NCI-H1694 (cell line): ENCODE measurements around the gene UPF1.
A peak's percentile ranks its signal among the peaks of the same experiment; 100 is the strongest.

Source experiments
- DNase-seq: peaks from one replicate; lab custom pipeline; 2025; lab: John Stamatoyannopoulos, UW

UPF1 gene

DNA sequence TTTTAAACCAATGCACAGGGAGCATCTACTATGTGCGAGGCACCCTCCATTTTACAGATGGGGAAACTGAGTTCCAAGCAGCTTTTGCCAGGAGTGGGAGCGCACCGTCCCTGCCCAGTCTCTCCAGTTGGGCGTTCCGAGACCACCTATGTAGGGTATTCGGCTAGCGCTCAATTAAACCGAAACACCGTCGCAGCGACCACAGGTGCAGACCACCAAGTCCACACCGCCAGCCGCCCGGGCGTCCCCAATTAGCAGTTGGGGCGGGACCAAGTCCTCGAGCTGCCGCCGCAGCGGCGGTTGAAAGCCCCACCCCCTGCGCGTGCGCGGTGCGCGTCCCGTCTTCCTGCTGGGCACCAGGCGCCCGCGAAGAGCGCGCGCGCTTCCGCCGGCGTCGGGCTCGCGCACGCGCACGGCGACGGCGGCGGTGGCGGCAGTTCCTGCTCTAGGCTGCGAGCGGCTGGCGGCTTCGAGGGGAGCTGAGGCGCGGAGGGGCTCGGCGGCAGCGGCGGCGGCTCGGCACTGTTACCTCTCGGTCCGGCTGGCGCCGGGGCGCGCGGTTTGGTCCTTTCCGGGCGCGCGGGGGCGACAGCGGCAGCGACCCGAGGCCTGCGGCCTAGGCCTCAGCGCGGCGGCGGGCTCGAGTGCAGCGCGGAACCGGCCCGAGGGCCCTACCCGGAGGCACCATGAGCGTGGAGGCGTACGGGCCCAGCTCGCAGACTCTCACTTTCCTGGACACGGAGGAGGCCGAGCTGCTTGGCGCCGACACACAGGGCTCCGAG, at the start of gene UPF1:
UPF1 (plus strand) TSS at position 436 of the 782 bp plus-strand sequence; CDS start at position 687, 251 bp downstream.
- DNase-seq = peak; percentile 79

GRCh38 chr19:18782559-18783225, 49.1 kb upstream of the UPF1 start:
- no peak for DNase-seq

DNA sequence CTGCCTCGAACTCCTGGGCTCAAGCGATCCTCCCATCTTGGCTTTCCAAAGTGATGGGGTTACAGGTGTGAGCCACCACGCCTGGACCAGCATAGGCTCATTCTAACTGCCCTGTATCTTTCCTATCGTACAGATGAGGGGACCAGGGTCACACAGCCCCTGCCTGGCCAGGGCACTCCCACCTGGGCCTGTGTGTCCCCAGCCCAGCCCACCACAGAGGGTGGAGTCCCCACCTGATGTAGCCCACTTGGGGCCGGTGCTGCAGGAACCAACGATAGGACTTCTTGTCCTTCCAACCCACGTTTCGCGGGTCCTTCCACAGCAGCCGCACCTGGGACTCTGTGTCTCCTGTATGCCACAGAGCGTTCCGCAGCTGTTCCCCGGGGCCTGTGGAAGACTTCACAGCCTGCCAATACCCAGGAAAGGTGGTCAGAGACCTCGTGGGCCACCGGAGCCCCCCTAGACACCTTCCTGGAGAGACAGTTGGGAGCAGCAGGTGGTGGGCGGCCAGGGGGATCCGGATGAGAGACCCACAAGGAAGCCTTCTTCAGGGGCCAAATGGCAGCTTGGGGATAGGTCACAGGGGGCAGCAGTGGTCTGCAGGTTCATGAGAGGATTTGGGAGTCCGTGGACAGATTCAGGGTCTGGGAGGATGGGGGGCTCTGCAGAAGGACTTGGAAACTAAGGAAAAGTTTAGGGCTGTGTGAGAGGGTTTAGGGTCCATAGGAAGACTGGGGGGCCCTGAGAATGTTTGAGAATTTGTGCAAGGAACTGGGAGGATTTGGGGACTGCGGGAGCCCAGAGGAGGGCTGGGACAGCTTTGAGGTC, 47.6 kb upstream of the UPF1 start:
- DNase-seq = no peak

GRCh38 chr19:18784786-18785120, 47.0 kb upstream of the UPF1 start:
- no peak for DNase-seq

- peak; percentile 51 for DNase-seq
These were observed 46.3 kb upstream of the UPF1 start for GRCh38 chr19:18785179-18786124.

DNA sequence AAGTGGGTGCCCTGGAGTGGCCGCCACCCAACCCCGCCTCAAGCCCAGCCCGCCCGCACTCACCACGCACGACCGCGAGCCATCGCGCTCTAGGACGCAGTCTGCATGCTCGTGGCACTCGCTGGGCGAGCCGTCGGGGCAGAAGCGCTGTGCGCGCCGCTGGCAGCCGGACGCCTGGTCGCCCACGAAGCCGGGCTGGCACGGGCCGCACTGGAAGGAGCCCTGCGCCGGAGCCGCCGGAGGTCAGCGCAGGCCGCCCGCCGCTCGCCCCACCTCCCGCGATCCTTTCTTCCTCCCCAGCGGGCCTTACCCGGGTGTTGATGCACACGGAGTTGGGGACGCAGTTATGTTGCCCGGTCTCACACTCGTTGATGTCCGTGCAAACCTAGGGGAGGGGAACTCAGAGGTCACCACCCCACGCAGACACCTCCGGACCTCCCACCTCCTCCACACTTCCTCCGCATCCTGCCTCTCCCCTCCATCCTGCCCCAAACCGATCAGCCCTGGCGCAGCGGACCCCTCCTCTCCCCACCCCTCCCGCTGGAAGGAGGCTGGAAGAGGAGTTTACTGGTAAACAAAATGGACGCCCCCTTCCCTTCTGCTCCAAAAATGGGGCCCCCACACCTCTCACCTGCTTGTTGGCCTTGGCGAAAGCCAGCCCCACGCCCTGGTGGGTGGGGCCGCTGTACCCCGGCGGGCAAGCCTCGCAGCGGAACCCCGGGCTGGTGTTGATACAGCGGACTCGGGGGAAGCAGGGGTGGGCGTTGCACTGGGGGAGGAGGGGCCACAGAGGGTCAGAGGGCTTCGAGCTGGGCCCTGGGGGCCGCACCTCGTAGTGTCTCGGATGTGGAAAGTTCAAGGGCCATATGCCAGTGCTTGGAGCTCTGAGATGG, 43.0 kb upstream of the UPF1 start:
- DNase-seq = no peak

DNA sequence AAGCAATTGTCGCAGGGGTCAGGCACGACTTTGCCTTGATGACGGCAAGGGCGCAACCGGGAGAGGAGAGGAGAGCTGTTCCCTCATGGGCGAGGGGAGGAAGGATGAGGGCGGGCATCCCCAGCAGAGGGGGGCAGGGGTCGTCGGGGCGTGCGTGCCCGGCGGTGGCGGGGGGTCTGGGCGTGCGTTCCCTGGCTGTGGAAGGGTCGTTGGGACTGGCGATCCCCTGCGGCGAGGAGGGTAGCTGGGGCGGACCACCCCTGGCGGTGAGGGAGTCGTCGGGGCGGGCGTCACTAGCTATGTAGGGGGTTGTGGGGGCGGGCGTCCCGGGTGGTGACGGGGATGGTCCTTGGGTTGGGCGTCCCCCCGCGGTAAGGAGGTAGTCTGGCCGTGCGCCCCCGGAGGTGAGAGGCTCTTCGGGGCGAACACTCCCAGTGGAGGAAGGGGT, 42.3 kb upstream of the UPF1 start:
- DNase-seq = no peak

- no peak for DNase-seq
These were observed 41.7 kb upstream of the UPF1 start for GRCh38 chr19:18789883-18790565.

DNA sequence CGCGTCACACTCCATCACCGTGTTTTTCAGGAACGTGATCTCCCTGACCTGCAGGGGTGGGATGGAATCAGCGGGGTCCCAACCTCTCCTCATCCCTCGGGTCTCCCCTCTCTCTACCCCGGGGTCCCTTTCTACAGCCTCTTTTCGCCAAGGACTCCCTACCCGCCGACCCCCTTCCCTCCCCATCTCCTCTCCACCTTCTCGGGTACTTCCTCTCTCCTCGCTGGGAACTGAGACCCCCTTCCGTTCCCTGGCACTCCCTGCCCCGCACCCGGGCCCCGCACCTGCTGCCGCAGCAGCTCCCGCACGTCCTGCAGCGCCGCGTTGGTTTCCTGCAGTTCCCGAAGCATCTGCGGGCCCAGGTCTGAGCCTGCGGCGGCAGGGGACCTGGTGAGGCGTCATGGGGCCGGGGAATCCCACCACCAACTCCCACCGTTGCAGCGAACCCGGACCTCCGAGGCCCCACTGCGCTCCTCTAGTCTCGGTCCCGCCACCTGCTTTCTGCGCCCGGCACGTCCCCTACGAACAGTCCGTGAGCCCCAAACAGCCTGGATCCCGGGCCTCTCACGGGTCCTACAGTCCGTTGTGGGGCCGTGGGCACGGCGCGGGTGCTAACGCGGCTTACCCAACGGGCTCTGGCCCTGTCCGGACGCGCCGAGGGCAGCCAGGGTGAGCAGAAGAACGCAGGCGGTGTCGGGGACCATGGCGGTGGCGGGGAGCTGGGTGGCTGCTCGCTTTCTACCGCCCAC, 41.0 kb upstream of the UPF1 start, which contains the start of gene COMP:
COMP (minus strand) TSS at position 740 of the 749 bp plus-strand sequence; CDS start at position 704, 36 bp downstream.
- no peak for DNase-seq

GRCh38 chr19:18791315-18791678, 40.5 kb upstream of the UPF1 start:
- DNase-seq = no peak

GRCh38 chr19:18792661-18793060, 39.1 kb upstream of the UPF1 start:
- DNase-seq = no peak

DNA sequence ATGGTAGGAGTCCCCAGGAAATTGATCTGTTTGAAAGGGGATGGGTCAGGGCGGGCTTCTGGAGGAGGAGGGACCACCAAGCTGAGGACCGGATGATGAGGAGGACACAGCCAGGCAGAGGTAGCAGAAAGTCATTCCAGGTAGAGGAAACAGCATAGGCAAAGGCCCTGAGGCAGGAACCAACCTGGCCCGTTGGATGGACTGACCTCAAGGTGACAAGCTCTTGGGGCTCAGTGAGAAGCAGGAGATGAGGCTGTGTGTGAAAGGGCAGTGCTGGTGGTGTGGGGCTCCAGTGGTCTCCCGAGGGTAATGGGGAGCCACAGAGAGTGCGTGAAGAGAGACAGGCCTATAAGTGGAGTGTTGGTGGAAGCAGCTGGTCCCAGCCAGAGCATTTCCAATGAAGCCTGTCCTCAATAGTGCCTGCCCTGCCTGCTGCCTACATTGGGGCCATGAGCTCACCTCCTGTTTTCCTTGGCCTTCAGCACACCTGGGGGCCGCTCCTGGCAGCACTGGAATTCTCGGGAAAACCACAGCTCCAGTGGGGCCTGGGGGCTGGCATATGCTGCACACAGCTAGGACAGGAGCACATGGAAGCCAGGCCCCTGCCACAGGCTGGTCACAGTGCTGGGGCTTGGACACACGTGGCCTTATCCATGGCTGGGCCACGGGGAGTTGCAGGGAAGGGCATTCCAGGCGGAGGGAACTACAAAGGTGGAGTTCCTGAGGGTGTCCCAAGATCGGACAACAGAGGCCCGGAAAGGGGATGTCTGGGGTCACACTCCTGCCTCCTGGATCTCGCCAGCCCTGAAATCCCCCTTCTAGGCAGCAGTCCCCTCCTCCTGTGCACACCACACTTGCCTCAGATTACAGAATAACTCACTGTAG, 38.4 kb upstream of the UPF1 start:
- DNase-seq = no peak

DNA sequence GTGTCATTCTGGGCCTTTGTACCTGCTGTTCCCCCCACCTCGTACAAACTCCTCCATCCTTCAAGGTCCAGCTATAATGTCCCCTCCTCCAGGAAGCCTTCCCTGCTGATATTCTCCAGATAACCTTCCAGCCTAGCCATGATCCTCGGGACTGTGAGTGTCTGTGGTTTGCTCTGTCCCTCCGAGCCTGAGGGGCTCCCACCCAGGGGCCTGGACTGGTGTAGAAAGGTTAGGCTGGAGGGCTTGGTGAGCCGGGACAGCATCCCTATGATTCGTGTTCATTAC, 37.8 kb upstream of the UPF1 start:
- no peak for DNase-seq

DNA sequence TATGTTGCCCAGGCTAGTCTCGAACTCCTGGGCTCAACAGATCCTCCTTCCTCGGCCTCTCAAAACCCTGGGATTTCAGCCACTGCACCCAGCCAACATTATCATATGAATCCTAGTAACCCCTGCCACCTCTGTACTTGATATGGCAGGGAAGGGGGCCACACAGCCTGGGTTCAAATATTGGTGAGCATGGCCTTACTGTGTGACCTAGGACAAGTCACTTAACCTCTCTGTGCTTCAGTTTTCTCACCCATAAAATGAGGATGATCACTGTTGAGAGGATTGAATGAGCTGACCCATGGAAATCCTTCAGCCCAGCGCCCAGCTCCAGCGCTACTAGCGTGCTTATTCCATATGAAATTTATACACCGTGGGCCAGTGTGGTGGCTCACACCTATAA, 37.1 kb upstream of the UPF1 start:
- DNase-seq = no peak

- no peak for DNase-seq
These were observed 36.2 kb upstream of the UPF1 start for GRCh38 chr19:18795540-18795939.

- no peak for DNase-seq
These were observed 35.5 kb upstream of the UPF1 start for GRCh38 chr19:18796239-18796638.

- DNase-seq = no peak
These were observed 33.1 kb upstream of the UPF1 start for GRCh38 chr19:18798384-18799352.
